ENCODE results near the gene RNF6. TPM values are rescaled to one million over a fixed set of nuclear protein-coding genes. Genes with fewer than 3 reads are reported as not detected.
A peak's percentile ranks its signal among the peaks of the same experiment; 100 is the strongest.

RNF6 gene
- total and polyA plus RNA-seq, 2 experiments from 2014 or later = 43.7 to 50.6 TPM

GRCh38 chr13:26219726-26220125, 2.4 kb downstream of the RNF6 start:
- Histone ChIP-seq H3F3A (ENCODE audit: insufficient read depth) (peaks cover 34% of the 10 kb centered on the region), H4K20me1 (ENCODE audit: insufficient read depth) (peaks cover 3% of the 10 kb centered on the region; the same call in 1 of the 2 replicates), H3K79me2 (ENCODE audit: insufficient read depth) (peaks cover 34% of the 10 kb centered on the region), H3K9me3 (ENCODE audit: low read depth) (no peaks in the 10 kb centered on the region), H3K27me3 (replicated peaks; ENCODE audit: insufficient read depth) (no peaks in the 10 kb centered on the region), H3K9me2 (ENCODE audit: insufficient read depth) (peaks cover 3% of the 10 kb centered on the region), H3K27ac (peak overlapping the region; percentile 97), H2AFZ (no peak overlapping the region), H3K36me3 (ENCODE audit: low read depth) (peaks cover 51% of the 10 kb centered on the region), H3K4me2 (ENCODE audit: unreplicated experiment) (peak overlapping the region; percentile 100), H3K4me1 (ENCODE audit: insufficient read depth) (peaks cover 23% of the 10 kb centered on the region), H3K4me3 (peak overlapping the region; percentile 80), H3K9ac (0 out of 2 replicates have a peak overlapping the region, but pooled peaks have one; percentile 98)
- peak; percentile 70 for DNase-seq
- 0 to 13% methylated on average over 1 of the region's 1 CpG for WGBS, 2 experiments (ENCODE audit: low coverage in 1 of 2, low lambda C conversion rate in 2 of 2, missing lambda C conversion rate in 2 of 2)
- no peak for TF ChIP-seq EZH2 (IDR thresholded peaks at IDR 0.05; ENCODE audit: insufficient read depth, poor library complexity, severe bottlenecking)
- no peak for TF ChIP-seq EZH2phosphoT487 (IDR thresholded peaks at IDR 0.05; ENCODE audit: insufficient read depth, low read depth)
- in situ Hi-C loops (cut with MboI) = no loop called here

- peaks cover 3% of the 10 kb centered on the region for H3K9me2 ChIP-seq (ENCODE audit: insufficient read depth)
- H3K36me3 ChIP-seq (ENCODE audit: low read depth) = peaks cover 73% of the 10 kb centered on the region
- WGBS, 2 experiments (ENCODE audit: low coverage in 1 of 2, low lambda C conversion rate in 2 of 2, missing lambda C conversion rate in 2 of 2) = 80 to 88% methylated on average over 2 of the region's 2 CpGs
- H3K4me2 ChIP-seq (ENCODE audit: unreplicated experiment) = no peak overlapping the region
- peaks cover 30% of the 10 kb centered on the region for H3K79me2 ChIP-seq (ENCODE audit: insufficient read depth)
- peaks cover 23% of the 10 kb centered on the region for H3F3A ChIP-seq (ENCODE audit: insufficient read depth)
- no peak overlapping the region for H3K4me3 ChIP-seq
- no peak overlapping the region for H3K9ac ChIP-seq
- DNase-seq = no peak
- H3K27ac ChIP-seq = no peak overlapping the region
- TF ChIP-seq EZH2 (IDR thresholded peaks at IDR 0.05; ENCODE audit: insufficient read depth, poor library complexity, severe bottlenecking) (no peak), EZH2phosphoT487 (IDR thresholded peaks at IDR 0.05; ENCODE audit: insufficient read depth, low read depth) (no peak)
- in situ Hi-C loops (cut with MboI) = no loop called here
- peaks cover 20% of the 10 kb centered on the region for H3K4me1 ChIP-seq (ENCODE audit: insufficient read depth)
- no peak overlapping the region for H2AFZ ChIP-seq
- peaks cover 3% of the 10 kb centered on the region; the same call in 1 of the 2 replicates for H4K20me1 ChIP-seq (ENCODE audit: insufficient read depth)
- H3K9me3 ChIP-seq (ENCODE audit: low read depth) = no peaks in the 10 kb centered on the region
- H3K27me3 ChIP-seq (replicated peaks; ENCODE audit: insufficient read depth) = no peaks in the 10 kb centered on the region
Measured at GRCh38 chr13:26216042-26216441, 6.1 kb downstream of the RNF6 start.

- Histone ChIP-seq H3K4me1 (ENCODE audit: insufficient read depth) (no peaks in the 10 kb centered on the region), H4K20me1 (ENCODE audit: insufficient read depth) (no peaks in the 10 kb centered on the region), H3K79me2 (ENCODE audit: insufficient read depth) (peaks cover 9% of the 10 kb centered on the region), H3K4me3 (no peak overlapping the region), H3K9me2 (ENCODE audit: insufficient read depth) (no peaks in the 10 kb centered on the region), H3K27ac (no peak overlapping the region), H3K9ac (no peak overlapping the region), H2AFZ (no peak overlapping the region), H3K27me3 (replicated peaks; ENCODE audit: insufficient read depth) (no peaks in the 10 kb centered on the region), H3K4me2 (ENCODE audit: unreplicated experiment) (no peak overlapping the region), H3K36me3 (ENCODE audit: low read depth) (peaks cover 70% of the 10 kb centered on the region), H3K9me3 (ENCODE audit: low read depth) (no peaks in the 10 kb centered on the region), H3F3A (ENCODE audit: insufficient read depth) (0 out of 2 replicates have a peak, but pooled peaks cover 5% of the 10 kb centered on the region)
- TF ChIP-seq EZH2phosphoT487 (IDR thresholded peaks at IDR 0.05; ENCODE audit: insufficient read depth, low read depth) = no peak
- TF ChIP-seq EZH2 (IDR thresholded peaks at IDR 0.05; ENCODE audit: insufficient read depth, poor library complexity, severe bottlenecking) = no peak
- WGBS, 2 experiments (ENCODE audit: low coverage in 1 of 2, low lambda C conversion rate in 2 of 2, missing lambda C conversion rate in 2 of 2) = 90% methylated on average over 6 of the region's 6 CpGs
- in situ Hi-C loops (cut with MboI) = no loop called here
- DNase-seq = no peak
Measured at GRCh38 chr13:26213982-26214381, 8.1 kb downstream of the RNF6 start.

GRCh38 chr13:26213345-26213744, 8.8 kb downstream of the RNF6 start:
- DNase-seq = no peak
- H3K27ac ChIP-seq = no peak overlapping the region
- in situ Hi-C loops (cut with MboI) = no loop called here
- H3K79me2 ChIP-seq (ENCODE audit: insufficient read depth) = peaks cover 4% of the 10 kb centered on the region; the same call in 1 of the 2 replicates
- no peak overlapping the region for H2AFZ ChIP-seq
- H3K9me2 ChIP-seq (ENCODE audit: insufficient read depth) = no peaks in the 10 kb centered on the region
- WGBS, 2 experiments (ENCODE audit: low coverage in 1 of 2, low lambda C conversion rate in 2 of 2, missing lambda C conversion rate in 2 of 2) = 60 to 65% methylated on average over 1 of the region's 1 CpG
- no peaks in the 10 kb centered on the region for H4K20me1 ChIP-seq (ENCODE audit: insufficient read depth)
- H3K27me3 ChIP-seq (replicated peaks; ENCODE audit: insufficient read depth) = no peaks in the 10 kb centered on the region
- H3K9me3 ChIP-seq (ENCODE audit: low read depth) = no peaks in the 10 kb centered on the region
- H3K36me3 ChIP-seq (ENCODE audit: low read depth) = peaks cover 64% of the 10 kb centered on the region
- no peak overlapping the region for H3K4me2 ChIP-seq (ENCODE audit: unreplicated experiment)
- H3K4me3 ChIP-seq = no peak overlapping the region
- H3K9ac ChIP-seq = no peak overlapping the region
- H3K4me1 ChIP-seq (ENCODE audit: insufficient read depth) = no peaks in the 10 kb centered on the region
- TF ChIP-seq EZH2phosphoT487 (IDR thresholded peaks at IDR 0.05; ENCODE audit: insufficient read depth, low read depth) (no peak), EZH2 (IDR thresholded peaks at IDR 0.05; ENCODE audit: insufficient read depth, poor library complexity, severe bottlenecking) (no peak)
- H3F3A ChIP-seq (ENCODE audit: insufficient read depth) = 0 out of 2 replicates have a peak, but pooled peaks cover 5% of the 10 kb centered on the region

Measured in GM23248 (cell line).